Measurements from ENCODE around the gene SORCS2.

DNA sequence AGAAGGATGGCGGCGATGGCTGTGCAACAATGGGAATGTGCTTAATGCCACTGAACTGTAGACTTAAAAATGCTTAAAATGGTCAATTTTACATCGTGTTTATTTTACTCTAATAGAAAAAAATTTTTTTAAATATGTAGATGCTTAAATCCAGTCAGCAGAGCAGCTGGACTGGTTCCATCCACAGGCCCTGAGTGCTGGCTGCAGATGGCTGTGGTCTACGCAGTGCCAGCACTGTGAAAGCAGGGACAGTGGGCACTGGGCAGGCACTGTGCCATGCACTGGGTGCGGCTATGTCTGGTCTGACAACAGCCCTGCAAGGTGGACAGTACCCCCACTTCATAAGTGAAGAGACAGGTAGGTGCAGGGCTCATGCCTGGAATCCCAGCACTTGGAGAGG lies 572.1 kb downstream of the SORCS2 start:
- TF ChIP-seq, protein P1, sequence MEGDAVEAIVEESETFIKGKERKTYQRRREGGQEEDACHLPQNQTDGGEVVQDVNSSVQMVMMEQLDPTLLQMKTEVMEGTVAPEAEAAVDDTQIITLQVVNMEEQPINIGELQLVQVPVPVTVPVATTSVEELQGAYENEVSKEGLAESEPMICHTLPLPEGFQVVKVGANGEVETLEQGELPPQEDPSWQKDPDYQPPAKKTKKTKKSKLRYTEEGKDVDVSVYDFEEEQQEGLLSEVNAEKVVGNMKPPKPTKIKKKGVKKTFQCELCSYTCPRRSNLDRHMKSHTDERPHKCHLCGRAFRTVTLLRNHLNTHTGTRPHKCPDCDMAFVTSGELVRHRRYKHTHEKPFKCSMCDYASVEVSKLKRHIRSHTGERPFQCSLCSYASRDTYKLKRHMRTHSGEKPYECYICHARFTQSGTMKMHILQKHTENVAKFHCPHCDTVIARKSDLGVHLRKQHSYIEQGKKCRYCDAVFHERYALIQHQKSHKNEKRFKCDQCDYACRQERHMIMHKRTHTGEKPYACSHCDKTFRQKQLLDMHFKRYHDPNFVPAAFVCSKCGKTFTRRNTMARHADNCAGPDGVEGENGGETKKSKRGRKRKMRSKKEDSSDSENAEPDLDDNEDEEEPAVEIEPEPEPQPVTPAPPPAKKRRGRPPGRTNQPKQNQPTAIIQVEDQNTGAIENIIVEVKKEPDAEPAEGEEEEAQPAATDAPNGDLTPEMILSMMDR (conservative IDR thresholded peaks at IDR 0.05; ENCODE audit: low read length) = no peak
- no peak for TF ChIP-seq EZH2phosphoT487 (IDR thresholded peaks at IDR 0.05; ENCODE audit: borderline replicate concordance, low read depth, low read length)

Data from OCI-LY7 (cell line).